ENCODE measurements around the gene MCEE.

GRCh38 chr2:71157124-71157793 lies 27.2 kb upstream of the MCEE start:
- TF ChIP-seq, protein P1, sequence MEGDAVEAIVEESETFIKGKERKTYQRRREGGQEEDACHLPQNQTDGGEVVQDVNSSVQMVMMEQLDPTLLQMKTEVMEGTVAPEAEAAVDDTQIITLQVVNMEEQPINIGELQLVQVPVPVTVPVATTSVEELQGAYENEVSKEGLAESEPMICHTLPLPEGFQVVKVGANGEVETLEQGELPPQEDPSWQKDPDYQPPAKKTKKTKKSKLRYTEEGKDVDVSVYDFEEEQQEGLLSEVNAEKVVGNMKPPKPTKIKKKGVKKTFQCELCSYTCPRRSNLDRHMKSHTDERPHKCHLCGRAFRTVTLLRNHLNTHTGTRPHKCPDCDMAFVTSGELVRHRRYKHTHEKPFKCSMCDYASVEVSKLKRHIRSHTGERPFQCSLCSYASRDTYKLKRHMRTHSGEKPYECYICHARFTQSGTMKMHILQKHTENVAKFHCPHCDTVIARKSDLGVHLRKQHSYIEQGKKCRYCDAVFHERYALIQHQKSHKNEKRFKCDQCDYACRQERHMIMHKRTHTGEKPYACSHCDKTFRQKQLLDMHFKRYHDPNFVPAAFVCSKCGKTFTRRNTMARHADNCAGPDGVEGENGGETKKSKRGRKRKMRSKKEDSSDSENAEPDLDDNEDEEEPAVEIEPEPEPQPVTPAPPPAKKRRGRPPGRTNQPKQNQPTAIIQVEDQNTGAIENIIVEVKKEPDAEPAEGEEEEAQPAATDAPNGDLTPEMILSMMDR (IDR thresholded peaks at IDR 0.05) = peak; percentile 81
- TF ChIP-seq EZH2phosphoT487 (IDR thresholded peaks at IDR 0.05) (no peak), EZH2 (IDR thresholded peaks at IDR 0.05) (no peak)
